Tongue (tissue), 2 donors: ENCODE measurements around the gene LRRC43. TPM values are rescaled to one million over a fixed set of nuclear protein-coding genes. Genes with fewer than 3 reads are reported as not detected.
"Not testable (repeated sequence)": the region's sequence is repeated elsewhere in the genome, so short reads cannot be mapped to it uniquely, and the experiment has no call there.

Experiments
- DNase-seq: peaks from one replicate; pipeline ENCODE4 v3.0.0-alpha.2; 2015
- total RNA-seq: library from RNA; depleted of rRNA; stranded (reverse); fragments of >200 nt; gene quantifications from one replicate; pipeline ENCODE4 v1.2.3, GENCODE V29; 2014

The LRRC43 gene
- total RNA-seq, 1 donor from 2014 or later: 0.51 TPM

- no peak for DNase-seq
These were observed 11.9 kb downstream of the LRRC43 start for GRCh38 chr12:122194804-122195203.

DNA sequence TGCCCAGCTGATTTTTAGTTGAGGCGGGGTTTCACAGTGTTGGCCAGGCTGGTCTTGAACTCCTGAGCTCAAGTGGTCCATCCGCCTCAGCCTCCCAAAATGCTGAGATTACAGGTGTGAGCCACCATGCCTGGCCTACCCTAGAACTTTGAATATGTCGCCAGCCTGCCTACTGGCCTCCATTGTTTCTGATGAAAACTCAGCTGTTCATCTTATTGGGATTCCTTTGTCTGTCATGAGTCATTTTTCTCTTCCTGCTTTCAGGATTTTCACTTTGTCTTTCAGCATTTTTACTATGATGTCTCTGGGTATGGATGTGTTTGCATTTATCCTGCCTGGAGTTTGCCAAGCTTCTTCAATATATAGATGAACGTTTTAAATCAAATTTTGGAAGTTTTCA lies 12.5 kb downstream of the LRRC43 start:
- DNase-seq: no peak

- DNase-seq: no peak
These were observed 14.7 kb downstream of the LRRC43 start for GRCh38 chr12:122197612-122197966.

DNA sequence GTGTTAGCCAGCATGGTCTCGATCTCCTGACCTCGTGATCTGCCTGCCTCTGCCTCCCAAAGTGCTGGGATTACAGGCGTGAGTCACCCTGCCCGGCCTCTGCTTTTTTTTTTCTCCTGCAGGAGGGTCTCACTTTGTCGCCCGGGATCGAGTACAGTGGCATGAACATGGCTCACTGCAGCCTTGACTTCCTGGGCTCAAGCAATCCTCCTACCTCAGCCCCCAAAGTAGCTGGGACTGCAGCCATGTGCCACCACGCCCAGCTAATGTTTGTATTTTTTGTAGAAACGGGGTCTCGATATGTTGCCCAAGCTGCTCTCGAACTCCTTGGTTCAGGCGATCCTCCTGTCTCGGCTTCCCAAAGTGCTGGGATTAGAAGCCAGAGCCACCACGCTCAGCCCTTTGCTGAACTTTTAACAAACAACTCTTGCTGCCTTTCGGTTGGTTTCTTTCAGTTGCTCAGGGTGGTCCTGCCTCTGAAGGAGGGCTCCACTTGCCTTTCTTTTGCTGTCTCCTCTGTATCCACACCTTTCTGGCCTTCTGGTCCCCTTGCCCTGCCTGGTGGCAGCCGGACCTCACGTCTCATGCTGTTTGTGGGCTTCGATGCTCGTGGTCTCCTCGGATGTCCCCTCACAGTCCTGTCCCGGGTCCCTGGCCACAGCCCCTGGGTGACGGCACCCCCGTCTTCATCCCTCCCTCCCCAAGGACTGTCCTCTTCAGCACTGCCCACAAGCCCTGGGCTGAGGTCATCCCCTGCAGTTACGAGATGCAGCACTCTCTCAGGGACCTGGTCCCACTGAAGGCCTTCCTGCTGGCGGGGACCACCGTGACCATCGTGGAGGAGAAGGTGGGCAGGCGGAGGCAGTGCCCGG lies 16.8 kb downstream of the LRRC43 start:
- DNase-seq: no peak

DNA sequence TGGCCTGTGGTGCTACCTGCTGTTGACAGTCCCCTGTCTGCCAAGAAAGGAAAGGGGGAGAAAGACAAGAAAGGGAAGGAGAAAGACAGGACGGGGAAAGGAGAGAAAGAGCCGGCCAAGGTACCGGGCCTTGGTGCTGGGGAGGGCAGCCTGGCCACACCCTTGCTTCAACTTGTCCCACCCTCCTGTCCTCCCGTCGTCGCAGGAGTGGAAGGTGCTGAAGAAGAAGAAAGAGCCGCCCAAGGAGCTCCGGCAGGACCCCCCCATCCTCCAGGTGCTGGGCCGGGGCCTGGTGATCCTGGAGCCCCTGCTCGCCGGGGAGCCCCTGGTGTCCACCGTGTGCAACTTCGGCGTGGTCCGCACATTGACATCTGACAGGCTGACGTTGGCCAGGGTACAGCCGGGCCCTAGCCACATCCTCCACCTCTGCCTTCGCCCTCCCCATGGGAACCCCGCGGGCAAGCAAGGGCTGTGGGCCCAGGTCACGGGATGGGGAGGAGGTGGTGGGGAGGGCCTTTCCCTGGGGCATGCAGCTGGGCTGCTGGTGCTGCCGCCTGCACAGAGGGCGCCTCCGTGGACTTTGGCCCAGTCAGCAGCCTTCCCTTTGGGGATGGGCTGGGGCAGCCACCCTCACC lies 17.7 kb downstream of the LRRC43 start:
- DNase-seq: no peak

GRCh38 chr12:122201381-122201780 lies 18.5 kb downstream of the LRRC43 start:
- DNase-seq: no peak

DNA sequence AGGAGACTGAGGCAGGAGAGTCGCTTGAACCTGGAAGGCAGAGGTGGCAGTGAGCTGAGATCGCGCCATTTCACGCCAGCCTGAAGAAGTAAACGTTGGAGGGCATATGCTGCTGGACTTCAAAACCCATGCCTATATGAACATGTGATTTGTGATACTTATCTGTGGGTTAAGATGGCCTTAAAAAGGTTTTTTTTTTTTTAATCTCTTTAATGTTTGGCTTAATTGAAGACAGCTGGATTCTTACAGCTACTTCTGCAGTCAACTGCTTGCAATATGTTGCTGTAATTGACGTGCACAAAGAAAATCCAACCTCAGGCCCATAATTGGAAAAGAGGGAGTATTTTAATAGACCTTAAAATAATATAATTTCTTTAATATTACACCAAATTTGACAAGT lies 19.1 kb downstream of the LRRC43 start:
- DNase-seq: no peak

GRCh38 chr12:122202811-122203210 lies 19.9 kb downstream of the LRRC43 start:
- not testable (repeated sequence) for DNase-seq

GRCh38 chr12:122203301-122204166 lies 20.6 kb downstream of the LRRC43 start, which contains the start of gene B3GNT4:
TSS of gene B3GNT4 (plus strand) at chr12:122203709. CDS start at chr12:122204619, 910 bp downstream.
- DNase-seq: peak; percentile 73

DNA sequence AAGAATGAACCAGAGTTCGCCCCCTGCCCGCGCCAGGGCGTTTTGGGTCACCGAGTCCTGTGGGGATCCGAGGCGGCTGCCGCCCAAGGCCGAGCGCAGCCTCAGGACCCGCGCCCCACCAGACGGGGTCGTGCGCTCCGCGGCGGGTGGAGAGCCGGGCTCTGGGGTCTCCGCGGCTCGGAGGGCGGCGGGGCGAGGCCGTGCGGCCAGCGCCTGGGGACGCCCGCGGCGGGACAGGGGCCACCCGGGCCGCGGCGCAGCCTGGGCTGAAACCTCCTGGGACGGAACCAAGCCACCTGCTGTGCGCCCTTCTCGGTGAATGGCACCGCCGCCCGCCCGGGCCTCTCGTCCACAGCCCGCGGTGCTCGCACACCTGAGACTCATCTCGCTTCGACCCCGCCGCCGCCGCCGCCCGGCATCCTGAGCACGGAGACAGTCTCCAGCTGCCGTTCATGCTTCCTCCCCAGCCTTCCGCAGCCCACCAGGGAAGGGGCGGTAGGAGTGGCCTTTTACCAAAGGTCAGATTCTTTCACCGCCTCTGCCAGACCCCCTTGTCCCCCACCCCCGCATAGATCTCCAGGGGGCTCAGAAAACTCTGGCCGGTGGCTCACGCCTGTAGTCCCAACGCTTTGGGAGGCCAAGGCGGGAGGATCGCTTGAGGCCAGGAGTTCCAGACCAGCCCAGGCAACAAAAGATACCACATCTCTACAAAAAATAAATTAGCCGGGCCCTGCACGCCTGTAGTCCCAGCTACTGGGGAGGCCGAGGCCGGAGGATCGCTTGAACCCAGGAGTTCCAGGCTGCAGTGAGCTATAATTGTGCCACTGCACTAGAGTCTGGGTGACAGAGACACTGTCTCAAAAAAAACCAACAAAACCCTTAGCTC lies 21.5 kb downstream of the LRRC43 start:
- DNase-seq: no peak

- DNase-seq: no peak
These were observed 22.4 kb downstream of the LRRC43 start for GRCh38 chr12:122205053-122205925.

GRCh38 chr12:122206111-122206881 lies 23.4 kb downstream of the LRRC43 start:
- DNase-seq: no peak

GRCh38 chr12:122206976-122207375 lies 24.1 kb downstream of the LRRC43 start:
- DNase-seq: no peak

GRCh38 chr12:122207391-122207790 lies 24.5 kb downstream of the LRRC43 start:
- no peak for DNase-seq

DNA sequence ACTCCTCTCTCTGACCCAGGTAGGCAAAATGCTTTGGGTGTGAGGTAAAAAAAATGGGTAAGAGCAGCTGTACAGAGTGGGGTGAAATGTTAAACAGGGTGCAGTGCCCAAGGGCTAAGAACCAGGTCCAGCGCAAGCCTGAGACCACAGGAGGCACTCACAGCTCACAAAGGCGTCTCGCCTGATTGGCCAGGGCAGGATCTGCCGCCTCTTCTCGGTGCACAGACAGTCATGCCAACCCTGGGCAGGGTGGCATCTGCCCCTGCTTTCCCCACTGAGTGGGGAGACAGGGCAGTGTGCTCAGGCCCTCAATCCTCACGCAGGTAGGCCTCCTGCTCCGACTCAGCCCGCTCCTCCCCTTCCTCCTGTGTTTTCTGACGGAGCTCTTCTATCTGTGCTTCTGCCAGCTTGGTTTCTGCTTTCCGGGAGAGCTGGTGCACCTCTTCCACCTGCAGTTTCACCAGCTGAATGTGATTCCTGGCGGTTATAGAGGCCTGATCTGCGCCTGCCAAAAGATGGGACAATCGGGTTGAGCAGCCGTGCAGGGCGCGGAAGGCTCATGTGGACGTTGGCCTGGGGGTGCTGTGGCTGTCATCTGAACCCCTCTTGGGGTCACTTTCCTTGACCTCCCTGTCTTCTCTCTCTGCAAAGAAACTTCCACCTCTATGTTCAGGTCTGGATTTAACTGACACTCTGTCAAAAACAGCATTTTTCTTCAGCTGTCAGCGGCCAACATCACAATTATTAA lies 25.3 kb downstream of the LRRC43 start:
- DNase-seq: no peak

DNA sequence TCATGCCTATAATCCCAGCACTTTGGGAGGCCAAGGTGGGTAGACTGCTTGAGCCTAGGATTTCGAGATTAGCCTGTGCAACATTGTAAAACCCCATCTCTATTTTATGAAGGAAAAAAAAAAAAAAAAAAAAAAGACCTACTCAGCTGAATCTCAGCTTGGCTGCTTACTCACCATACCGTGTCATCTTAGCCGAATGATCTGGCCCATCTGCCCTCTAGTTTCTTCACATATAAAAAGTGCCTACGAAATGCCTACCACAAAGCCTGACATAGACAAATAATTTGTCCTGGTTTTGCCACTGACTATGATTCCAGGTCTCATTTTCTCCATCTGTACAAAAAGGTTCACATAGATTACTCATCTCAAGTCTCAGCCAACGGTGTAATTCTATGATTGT lies 32.8 kb downstream of the LRRC43 start:
- DNase-seq: no peak

DNA sequence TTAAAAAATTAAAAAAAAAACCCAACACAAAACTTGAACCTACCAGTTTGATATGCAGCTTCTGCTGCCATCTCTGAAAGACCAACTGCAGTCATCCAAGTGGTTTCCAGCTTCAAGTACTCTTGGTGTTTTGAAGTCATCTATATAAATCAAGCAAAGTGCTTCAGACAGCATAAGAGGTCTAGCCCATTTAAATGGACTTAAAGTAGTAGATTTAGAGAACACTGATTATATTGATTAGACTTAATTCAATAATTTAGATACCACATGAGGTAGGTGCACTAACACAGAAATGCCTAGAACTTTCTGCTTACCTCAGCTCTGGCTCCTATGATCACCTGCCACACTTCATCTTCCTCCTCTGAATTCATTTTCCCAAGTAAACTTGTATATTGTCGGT lies 33.5 kb downstream of the LRRC43 start:
- DNase-seq: no peak

- peak; percentile 100 for DNase-seq
These were observed 42.9 kb downstream of the LRRC43 start, which contains the start of gene DIABLO for GRCh38 chr12:122225683-122226365. TSS of gene DIABLO (minus strand) at chr12:122226052. CDS start at chr12:122226014, 38 bp downstream.
